GM21717 (cell line): ENCODE measurements around the gene JPH4.

Experiments
- ATAC-seq: cut with Tn5 transposase; IDR thresholded peaks from one replicate; pipeline ENCODE4 v1.9.1; 2021; ENCODE audit warnings: mild to moderate bottlenecking, moderate library complexity; ENCODE audit not compliant: unreplicated experiment

Gene JPH4

GRCh38 chr14:23532658-23533057, 45.9 kb downstream of the JPH4 start:
- ATAC-seq: no peak

DNA sequence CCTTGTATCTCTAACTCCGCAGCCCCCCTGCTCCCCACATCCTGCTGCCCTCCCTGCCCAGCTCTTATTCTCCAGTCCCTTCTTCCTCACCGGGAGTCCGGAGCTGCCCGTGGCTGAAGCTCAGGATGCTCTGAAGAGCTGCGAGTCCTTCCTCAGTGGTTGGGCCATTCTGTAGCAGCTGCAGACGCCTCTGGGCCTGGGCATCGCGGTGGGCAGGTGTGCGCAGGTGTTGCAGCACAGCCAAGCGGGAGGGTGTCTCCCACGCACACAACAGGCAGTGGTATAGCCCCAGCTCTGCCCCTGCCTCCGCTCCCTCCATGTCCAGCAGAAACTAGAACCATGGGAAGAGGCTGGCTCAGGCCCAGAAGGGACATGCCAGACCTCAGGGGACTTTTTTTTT, 47.2 kb downstream of the JPH4 start:
- no peak for ATAC-seq

DNA sequence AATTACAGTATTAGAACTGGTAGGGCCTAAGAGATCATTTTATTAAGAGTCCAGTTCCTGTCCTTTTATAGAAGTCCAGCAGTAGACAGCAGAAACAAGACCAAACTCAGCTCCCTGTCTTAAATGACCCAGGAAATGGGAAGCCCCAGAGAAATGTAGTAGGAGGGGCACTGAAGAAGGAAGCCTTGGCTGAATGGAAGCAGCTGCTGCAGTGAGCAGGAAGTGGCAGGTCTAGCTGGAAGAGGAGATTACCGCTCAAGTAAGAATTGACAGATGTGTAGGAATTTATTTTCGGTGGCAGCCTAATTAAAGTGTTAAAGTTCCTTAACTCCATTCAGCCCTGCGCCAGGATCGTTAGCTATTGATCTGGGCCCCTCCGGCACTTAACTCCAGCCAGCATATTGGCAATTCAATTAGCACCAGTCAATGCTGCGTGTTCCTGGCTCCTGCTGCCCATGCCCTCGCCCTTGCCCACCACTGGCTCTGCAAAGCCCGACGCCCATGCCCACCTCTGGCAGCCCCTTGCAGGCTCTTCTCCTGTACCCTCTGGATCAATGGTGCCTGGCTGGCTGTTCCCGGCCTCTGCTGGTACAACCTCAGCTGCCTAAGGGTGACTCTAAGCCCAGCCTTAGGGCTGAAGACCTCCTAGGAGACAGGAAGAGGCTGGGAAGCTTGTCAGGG, 48.1 kb downstream of the JPH4 start:
- ATAC-seq: no peak

GRCh38 chr14:23529016-23529415, 49.6 kb downstream of the JPH4 start:
- ATAC-seq: no peak

GRCh38 chr14:23528555-23528954, 50.0 kb downstream of the JPH4 start:
- no peak for ATAC-seq

DNA sequence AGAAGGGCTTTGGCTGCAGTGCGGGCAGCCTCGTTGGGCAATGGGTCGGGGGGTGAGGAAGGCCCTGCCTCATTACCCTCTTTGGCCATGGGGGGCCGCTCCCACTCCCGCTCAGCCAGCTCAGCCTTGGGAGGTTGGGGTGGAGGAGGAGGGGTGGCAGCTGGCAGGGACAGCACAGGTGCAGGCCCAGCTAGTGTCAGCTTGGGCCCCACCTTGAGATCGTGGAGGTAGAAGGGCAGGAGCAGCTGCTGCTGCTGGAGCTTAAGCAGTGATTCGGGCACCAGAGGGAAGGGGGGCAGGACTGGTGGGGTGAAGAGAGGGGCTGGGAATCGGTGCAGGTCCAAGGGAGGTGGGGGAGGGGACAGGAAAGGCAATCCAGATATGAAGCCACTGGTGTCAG, 53.0 kb downstream of the JPH4 start:
- no peak for ATAC-seq

DNA sequence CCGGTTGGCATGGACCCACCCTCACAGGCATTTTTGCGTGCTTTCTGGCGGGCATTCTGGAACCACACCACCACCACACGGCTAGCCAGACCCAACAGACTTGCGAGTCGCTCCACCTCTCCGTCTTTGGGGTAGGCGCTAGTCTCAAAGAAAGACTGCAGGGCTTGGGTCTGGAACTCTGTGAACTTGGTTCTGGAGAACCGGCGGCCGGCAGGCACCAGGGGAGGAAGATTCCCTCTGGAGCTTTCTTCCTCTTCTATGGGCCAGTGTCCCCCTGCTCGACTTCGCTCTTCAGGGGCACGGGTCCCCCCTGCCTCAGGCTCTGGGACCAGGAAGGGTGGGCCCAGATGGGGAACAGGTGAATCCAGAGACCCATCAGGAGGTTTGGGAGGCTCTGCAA, 53.6 kb downstream of the JPH4 start:
- no peak for ATAC-seq

DNA sequence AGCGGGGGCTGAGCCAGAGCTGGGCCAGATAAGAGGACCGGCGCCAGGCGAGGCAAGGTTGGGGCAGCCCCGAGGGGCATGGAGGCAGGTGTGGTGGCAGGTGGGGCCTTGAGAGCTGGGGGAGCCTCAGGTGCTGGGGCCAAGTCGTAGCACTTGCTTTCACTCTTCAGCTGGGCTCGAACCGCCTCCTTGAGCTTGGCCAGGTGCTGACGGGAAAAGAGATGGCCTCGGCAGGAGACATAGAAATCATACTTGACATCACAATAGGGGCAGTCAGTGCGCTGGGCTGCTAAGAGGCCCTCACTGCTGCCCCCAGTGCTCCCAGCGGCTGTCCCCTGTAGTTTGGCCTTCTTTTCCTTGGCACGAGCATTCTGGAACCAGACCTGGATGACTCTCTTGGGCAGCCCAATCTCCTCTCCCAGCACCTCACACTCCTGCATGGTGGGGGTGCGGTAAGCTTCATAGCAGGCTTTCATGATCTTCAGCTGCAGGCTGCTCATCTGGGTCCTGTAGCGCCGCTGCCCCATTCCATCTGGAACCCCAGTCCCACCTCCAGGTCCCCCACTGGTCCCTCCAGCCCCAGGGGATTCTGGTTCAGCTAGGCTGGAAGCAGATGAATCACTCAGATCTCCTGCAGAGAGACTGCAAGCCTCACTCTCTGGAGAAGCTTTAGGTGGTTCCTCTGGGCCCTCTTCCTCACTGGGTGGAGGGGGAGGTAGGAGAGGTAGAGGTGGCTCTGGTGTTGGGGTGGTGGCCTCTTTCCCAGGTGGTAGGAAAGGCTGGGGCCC, 55.2 kb downstream of the JPH4 start:
- ATAC-seq: no peak

GRCh38 chr14:23522643-23523198, 55.9 kb downstream of the JPH4 start:
- ATAC-seq: no peak

DNA sequence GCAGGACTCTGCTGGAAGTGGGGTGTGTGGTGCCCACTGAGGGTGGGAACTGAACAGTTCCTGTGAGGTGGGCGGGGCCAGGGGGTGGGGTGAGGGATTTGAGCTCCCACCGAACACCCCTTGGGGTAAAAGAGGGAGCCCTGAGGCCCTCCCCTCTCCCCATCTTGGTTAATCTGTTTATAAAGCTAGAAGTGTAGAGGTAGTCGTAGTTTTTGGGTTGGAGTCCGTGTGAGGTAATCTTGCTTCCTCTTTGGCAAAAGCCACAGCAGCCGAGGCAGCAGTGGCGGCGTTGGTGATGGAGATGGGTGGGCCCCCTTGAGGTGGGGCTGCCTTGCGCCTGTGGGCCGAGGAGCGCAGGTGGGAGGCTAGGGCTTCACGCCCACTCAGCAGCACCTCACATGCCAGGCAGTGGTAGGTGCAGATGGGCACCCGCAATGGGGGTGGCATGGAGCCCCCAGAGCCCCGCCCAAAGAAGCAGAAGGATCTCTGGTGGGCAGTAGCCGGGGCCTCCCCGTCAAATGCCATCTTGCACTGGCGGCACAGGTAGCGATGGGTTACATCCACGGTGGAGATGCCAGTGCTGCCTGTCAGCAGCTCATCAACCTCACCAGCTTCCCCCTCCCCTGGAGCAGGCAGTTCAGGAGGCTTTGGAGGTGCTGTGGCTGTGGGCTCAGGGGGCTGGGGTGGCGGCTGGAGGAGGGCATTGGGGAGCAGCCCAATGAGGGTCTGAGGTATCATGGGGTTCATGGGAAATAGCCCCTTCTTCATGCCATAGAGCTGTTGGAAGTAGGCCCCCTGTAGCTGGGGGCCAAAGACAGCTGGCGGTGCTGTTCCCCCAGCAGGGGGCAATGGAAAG, 56.6 kb downstream of the JPH4 start:
- no peak for ATAC-seq

DNA sequence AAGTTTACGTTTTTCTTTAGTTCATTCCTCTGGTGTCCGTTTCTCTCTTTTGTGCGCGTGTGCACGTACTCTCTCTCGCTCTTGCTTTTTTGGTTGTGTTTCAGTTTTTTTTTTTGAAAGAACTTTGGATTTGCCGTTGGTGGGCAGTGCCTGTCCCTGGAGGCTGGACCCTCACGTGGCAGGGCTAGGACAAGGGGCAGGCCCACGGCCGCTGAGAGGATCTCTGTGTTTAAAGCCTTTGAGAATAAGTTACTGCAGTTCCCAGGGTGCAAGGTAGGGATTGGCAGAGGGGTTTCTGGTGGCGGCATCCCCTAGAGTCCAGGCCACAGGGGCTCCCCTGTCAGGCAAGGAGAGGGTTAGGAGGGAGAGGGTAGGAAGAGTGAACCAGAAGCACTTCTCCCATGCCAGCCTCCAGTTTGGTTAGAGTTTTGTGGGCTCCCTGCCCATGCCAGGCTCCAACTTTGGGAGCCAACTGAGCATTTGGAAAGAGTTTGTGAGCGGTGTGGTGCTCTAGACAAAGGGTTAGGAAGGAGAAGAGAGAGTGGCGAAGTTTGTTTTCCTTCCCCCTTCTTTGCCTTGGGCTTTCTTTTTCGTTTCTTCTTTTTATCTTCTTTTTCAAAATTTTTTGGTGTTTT, 57.6 kb downstream of the JPH4 start:
- no peak for ATAC-seq

DNA sequence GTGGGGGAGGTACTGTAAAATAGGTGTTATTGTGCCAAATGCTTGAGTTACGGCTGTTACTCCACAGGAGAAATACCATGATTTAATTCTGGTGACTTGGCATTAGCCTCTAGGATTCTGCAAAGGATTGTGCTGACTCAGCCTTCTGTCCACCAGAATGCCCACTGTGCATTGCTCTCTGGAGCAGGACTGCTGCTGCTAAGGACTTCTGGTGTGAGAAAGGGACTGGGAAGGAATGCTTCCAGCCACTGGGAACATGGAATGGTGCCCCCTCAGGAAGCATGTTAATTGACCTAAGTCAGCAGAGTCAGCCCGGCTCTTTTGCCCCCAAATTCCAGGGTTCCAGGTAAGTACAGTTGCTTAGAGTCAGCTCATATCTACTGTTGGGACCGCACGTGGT, 59.9 kb downstream of the JPH4 start:
- ATAC-seq: no peak
